Endothelial cell of umbilical vein (primary cell): ENCODE results near the gene TPBG. TPM values are rescaled to one million over a fixed set of nuclear protein-coding genes. Genes with fewer than 3 reads are reported as not detected.

ENCODE experiments used
- BruUV-seq: library from RNA; stranded (reverse); fragments of 400-500 nt; replicated peaks from 2 replicates; lab custom pipeline; 2021; lab: Mats Ljungman, UMichigan
- CTCF ChIA-PET: fragments of 300-600, 350-600 bp; sonication (Branson Sonifier 250); formaldehyde crosslinking; loops from one replicate; lab custom pipeline; 2021; ENCODE audit warnings: antibody characterized with exemption, inconsistent platforms; lab: Charles Lee
- POLR2A ChIA-PET: fragments of 300-600, 350-600 bp; sonication (Branson Sonifier 250); formaldehyde crosslinking; loops from one replicate; lab custom pipeline; 2021; ENCODE audit warnings: antibody characterized with exemption, inconsistent platforms; lab: Charles Lee
- DNase-seq: peaks from one replicate; pipeline ENCODE4 v3.0.0-alpha.2; 2011; ENCODE audit warnings: low read depth, low spot score
- FAIRE-seq: peaks from 2 replicates; lab custom pipeline; 2011; peaks lifted over from hg19 to GRCh38; lab: Jason Lieb, UNC
- H2AFZ ChIP-seq: 2 replicates; pipeline ENCODE4 v1.6.0; 2012; ENCODE audit warnings: low read depth, low read length, control low read depth, inconsistent platforms
- H3K27ac ChIP-seq: 2 replicates; pipeline ENCODE4 v1.5.1; 2011; ENCODE audit warnings: low read depth, mild to moderate bottlenecking, control low read depth, low read length, moderate library complexity; ENCODE audit not compliant: insufficient read depth
- H3K27me3 ChIP-seq, 2 experiments: 2 replicates each; pipeline versions ENCODE4 v1.6.0 to v1.6.1; 2011; ENCODE audit warnings: low read length in 2 of 2, mixed read lengths in 1 of 2; ENCODE audit not compliant: control insufficient read depth in 2 of 2, insufficient read depth in 2 of 2
- H3K36me3 ChIP-seq, 2 experiments: 2 replicates in 1 of 2; 3 replicates in 1 of 2; pipeline ENCODE4 v1.5.1; 2011; ENCODE audit warnings: low read length in 2 of 2, mild to moderate bottlenecking in 1 of 2, moderate library complexity in 1 of 2; ENCODE audit not compliant: control insufficient read depth in 2 of 2, insufficient read depth in 2 of 2; ENCODE audit errors: extremely low read depth in 1 of 2
- H3K4me1 ChIP-seq: 3 replicates; pipeline ENCODE4 v1.5.1; 2011; ENCODE audit warnings: mild to moderate bottlenecking, low read length; ENCODE audit not compliant: control insufficient read depth, insufficient read depth; ENCODE audit errors: extremely low read depth
- H3K4me2 ChIP-seq: 2 replicates; pipeline ENCODE4 v1.6.1; 2011; ENCODE audit warnings: low read length, control low read depth, mixed read lengths; ENCODE audit not compliant: insufficient read depth
- H3K4me3 ChIP-seq, 3 experiments: fragments of 200-600 bp in 1 of 3; sonication (generic), shearing (Covaris generic) in 1 of 3; replicated peaks in 1 of 3; 2 replicates each; pipeline ENCODE4 v1.5.1; 2011 to 2016; ENCODE audit warnings: control low read depth in 3 of 3, low read length in 3 of 3, mild to moderate bottlenecking in 2 of 3, inconsistent platforms in 1 of 3, low read depth in 1 of 3, moderate library complexity in 1 of 3; ENCODE audit not compliant: insufficient read depth in 1 of 3
- H3K79me2 ChIP-seq: 2 replicates; pipeline ENCODE4 v1.6.0; 2012; ENCODE audit warnings: low read length, inconsistent platforms; ENCODE audit not compliant: control insufficient read depth, insufficient read depth
- H3K9ac ChIP-seq: replicated peaks from 2 replicates; pipeline ENCODE3; 2011; ENCODE audit warnings: low read length, control low read depth; ENCODE audit not compliant: insufficient read depth; ENCODE audit errors: extremely low read depth
- H3K9me1 ChIP-seq: replicated peaks from 3 replicates; pipeline ENCODE4 v1.6.0; 2011; ENCODE audit warnings: mild to moderate bottlenecking, low read length; ENCODE audit not compliant: control insufficient read depth, insufficient read depth; ENCODE audit errors: extremely low read depth
- H3K9me3 ChIP-seq: replicated peaks from 2 replicates; pipeline ENCODE4 v1.5.1; 2012; ENCODE audit warnings: low read length, inconsistent platforms; ENCODE audit not compliant: control insufficient read depth, insufficient read depth
- H4K20me1 ChIP-seq: replicated peaks from 2 replicates; pipeline ENCODE3; 2011; ENCODE audit warnings: mild to moderate bottlenecking, low read length; ENCODE audit not compliant: control insufficient read depth, insufficient read depth; ENCODE audit errors: extremely low read depth
- EZH2 ChIP-seq: IDR thresholded peaks from 2 replicates; pipeline ENCODE4 v1.6.1; 2012; ENCODE audit warnings: borderline replicate concordance, low read depth, mild to moderate bottlenecking, moderate library complexity, low read length, inconsistent platforms; ENCODE audit not compliant: severe bottlenecking
- FOS ChIP-seq: IDR thresholded peaks from 2 replicates; pipeline ENCODE4 v1.6.1; 2011; ENCODE audit warnings: mild to moderate bottlenecking, low read length, moderate library complexity, borderline replicate concordance; ENCODE audit not compliant: insufficient read depth
- GATA2 ChIP-seq: IDR thresholded peaks from 2 replicates; pipeline ENCODE4 v1.7.0; 2011; ENCODE audit warnings: low read depth, mild to moderate bottlenecking, moderate library complexity, mixed read lengths, low read length; ENCODE audit not compliant: insufficient read length, insufficient read depth
- JUN ChIP-seq: IDR thresholded peaks from 2 replicates; pipeline ENCODE4 v1.6.1; 2011; ENCODE audit warnings: borderline replicate concordance, low read depth; ENCODE audit not compliant: insufficient read length, insufficient read depth
- MYC ChIP-seq: IDR thresholded peaks from one replicate; pipeline ENCODE4 v1.6.1; 2011; ENCODE audit warnings: mild to moderate bottlenecking, low read depth, low read length
- POLR2A ChIP-seq: IDR thresholded peaks from 2 replicates; pipeline ENCODE4 v1.6.1; 2012; ENCODE audit warnings: low read depth, mild to moderate bottlenecking, control low read depth, low read length
- POLR2AphosphoS5 ChIP-seq: IDR thresholded peaks from 2 replicates; pipeline ENCODE4 v1.6.1; 2012; ENCODE audit warnings: low read depth, mild to moderate bottlenecking, control low read depth, low read length, moderate library complexity; ENCODE audit not compliant: insufficient read depth
- dilution Hi-C: fragments of 300-500 bp; cut with MboI; formaldehyde crosslinking; loops from one replicate; pipeline ENCODE4 v1.15.0; 2019; ENCODE audit warnings: low sequenced_read_pairs; ENCODE audit not compliant: extremely low pct_ligation_motif_present
- intact Hi-C: fragments of 100-400 bp; cut with micrococcal nuclease; formaldehyde crosslinking; loops from one replicate; pipeline ENCODE4 v1.10.0; 2022
- polyA plus RNA-seq, 4 experiments: library from polyadenylated mRNA; depleted of rRNA in 3 of 4; stranded (reverse) in 3 of 4; unstranded in 1 of 4; fragments of >200 nt; gene quantifications; 2 replicates each; pipeline versions ENCODE4 v1.2.1 to v1.2.3, GENCODE V29; 2011 to 2012; ENCODE audit warnings: missing spikeins in 1 of 4
- total RNA-seq: library from RNA; stranded (reverse); gene quantifications from 2 replicates; pipeline ENCODE4 v1.2.3, GENCODE V29; 2021
- TF ChIP-seq, protein P1 (sequence below): IDR thresholded peaks from 2 replicates; pipeline ENCODE4 v1.6.1; 2011; ENCODE audit not compliant: insufficient read depth, insufficient read length
- TF ChIP-seq, protein P2 (sequence below), 2 donors: IDR thresholded peaks; 1 replicate in 1 of 2; 2 replicates in 1 of 2; pipeline ENCODE4 v1.5.1; 2011; ENCODE audit warnings: low read length in 2 of 2, mild to moderate bottlenecking in 2 of 2, moderate library complexity in 2 of 2, control low read depth in 1 of 2, inconsistent platforms in 1 of 2, low read depth in 1 of 2; ENCODE audit not compliant: insufficient read depth in 1 of 2; ENCODE audit errors: extremely low read depth in 1 of 2

The TPBG gene
- total and polyA plus RNA-seq, 2 donors (not counting 3 experiments of a cell fraction or from before 2014, with no cell fraction given) = 7.5 to 9.0 TPM

DNA sequence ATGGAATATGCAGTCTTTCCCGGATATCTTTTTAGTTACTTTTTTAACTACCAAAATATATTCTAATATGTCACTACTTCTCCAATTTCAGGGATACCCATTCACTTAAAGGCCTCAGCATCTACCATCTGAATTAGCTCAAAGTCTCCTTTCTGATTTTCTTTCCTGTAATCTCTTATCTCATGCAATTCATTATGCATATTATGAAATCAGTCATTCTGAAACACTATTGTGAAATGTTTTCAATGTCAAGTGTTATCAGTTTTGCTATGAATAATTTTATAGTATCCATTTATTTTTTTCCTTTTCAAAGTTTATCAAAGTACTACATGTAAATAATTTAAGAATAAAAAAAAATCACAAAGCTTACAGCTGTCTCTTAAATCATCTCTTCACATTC is 41.2 kb upstream of the TPBG start:
- Histone ChIP-seq H2AFZ (no peak overlapping the region), H3K4me2 (no peak overlapping the region), H3K9ac (no peak overlapping the region), H3K36me3 (no peaks in the 10 kb centered on the region), H3K79me2 (no peaks in the 10 kb centered on the region), H3K4me3 (no peak overlapping the region), H4K20me1 (no peaks in the 10 kb centered on the region), H3K9me3 (no peaks in the 10 kb centered on the region), H3K27me3 (peaks cover 0 to 3% of the 10 kb centered on the region in 2 experiments), H3K4me1 (no peaks in the 10 kb centered on the region), H3K27ac (no peak overlapping the region), H3K9me1 (no peaks in the 10 kb centered on the region)
- CTCF ChIA-PET = no interaction called here
- no peak for TF ChIP-seq POLR2AphosphoS5
- TF ChIP-seq, protein P1, sequence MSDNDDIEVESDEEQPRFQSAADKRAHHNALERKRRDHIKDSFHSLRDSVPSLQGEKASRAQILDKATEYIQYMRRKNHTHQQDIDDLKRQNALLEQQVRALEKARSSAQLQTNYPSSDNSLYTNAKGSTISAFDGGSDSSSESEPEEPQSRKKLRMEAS = no peak
- no peak for TF ChIP-seq FOS
- TF ChIP-seq, protein P2, sequence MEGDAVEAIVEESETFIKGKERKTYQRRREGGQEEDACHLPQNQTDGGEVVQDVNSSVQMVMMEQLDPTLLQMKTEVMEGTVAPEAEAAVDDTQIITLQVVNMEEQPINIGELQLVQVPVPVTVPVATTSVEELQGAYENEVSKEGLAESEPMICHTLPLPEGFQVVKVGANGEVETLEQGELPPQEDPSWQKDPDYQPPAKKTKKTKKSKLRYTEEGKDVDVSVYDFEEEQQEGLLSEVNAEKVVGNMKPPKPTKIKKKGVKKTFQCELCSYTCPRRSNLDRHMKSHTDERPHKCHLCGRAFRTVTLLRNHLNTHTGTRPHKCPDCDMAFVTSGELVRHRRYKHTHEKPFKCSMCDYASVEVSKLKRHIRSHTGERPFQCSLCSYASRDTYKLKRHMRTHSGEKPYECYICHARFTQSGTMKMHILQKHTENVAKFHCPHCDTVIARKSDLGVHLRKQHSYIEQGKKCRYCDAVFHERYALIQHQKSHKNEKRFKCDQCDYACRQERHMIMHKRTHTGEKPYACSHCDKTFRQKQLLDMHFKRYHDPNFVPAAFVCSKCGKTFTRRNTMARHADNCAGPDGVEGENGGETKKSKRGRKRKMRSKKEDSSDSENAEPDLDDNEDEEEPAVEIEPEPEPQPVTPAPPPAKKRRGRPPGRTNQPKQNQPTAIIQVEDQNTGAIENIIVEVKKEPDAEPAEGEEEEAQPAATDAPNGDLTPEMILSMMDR (IDR thresholded peaks at IDR 0.05; ENCODE audit: extremely low read depth in 1 of 2, insufficient read depth in 1 of 2, low read depth in 1 of 2, low read length in 2 of 2) = no peak
- no peak for TF ChIP-seq GATA2
- no peak for TF ChIP-seq EZH2
- no peak for TF ChIP-seq POLR2A
- TF ChIP-seq MYC = no peak
- TF ChIP-seq JUN = no peak
- FAIRE-seq (no peak), DNase-seq (no peak)
- POLR2A ChIA-PET = no interaction called here
- no TSS peak for BruUV-seq
- intact Hi-C loops = no loop called here
- dilution Hi-C loops = no loop called here
